Activated CD8-positive, alpha-beta T cell treated with anti-CD3 and anti-CD28 coated beads for 36 hours (primary cell): ENCODE results near the gene EPHA6. TPM values are rescaled to one million over a fixed set of nuclear protein-coding genes. Genes with fewer than 3 reads are reported as not detected.

ENCODE experiments used
- ATAC-seq: fragments of 200-7000 bp; cut with Tn5 transposase; one replicate; pipeline ENCODE4 v1.10.0; 2021; ENCODE audit warnings: mild to moderate bottlenecking, moderate library complexity
- CTCF ChIA-PET: fragments of 350-600 bp; sonication (Branson Sonifier 250); formaldehyde crosslinking; loops from one replicate; lab custom pipeline; 2021; ENCODE audit warnings: antibody characterized with exemption; lab: Charles Lee
- POLR2A ChIA-PET: fragments of 350-600 bp; sonication (Branson Sonifier 250); formaldehyde crosslinking; loops from one replicate; lab custom pipeline; 2021; ENCODE audit warnings: antibody characterized with exemption; lab: Charles Lee
- DNase-seq: peaks from one replicate; pipeline ENCODE4 v3.0.0-alpha.2; 2020
- H3K27ac Mint-ChIP-seq: one replicate; pipeline ENCODE4 v1.8.0; 2021; ENCODE audit warnings: mild to moderate bottlenecking, mixed read lengths
- H3K27me3 Mint-ChIP-seq: one replicate; pipeline ENCODE4 v1.8.0; 2021; ENCODE audit warnings: mixed read lengths
- H3K36me3 Mint-ChIP-seq: one replicate; pipeline ENCODE4 v1.8.0; 2021; ENCODE audit warnings: low read depth, mixed read lengths
- H3K4me1 Mint-ChIP-seq: one replicate; pipeline ENCODE4 v1.8.0; 2021; ENCODE audit warnings: low read depth, mixed read lengths
- H3K4me3 Mint-ChIP-seq: one replicate; pipeline ENCODE4 v1.8.0; 2021; ENCODE audit warnings: mild to moderate bottlenecking, moderate library complexity, mixed read lengths
- H3K9me3 Mint-ChIP-seq: one replicate; pipeline ENCODE4 v1.8.0; 2021; ENCODE audit warnings: mixed read lengths
- intact Hi-C: fragments of 100-400 bp; cut with micrococcal nuclease; formaldehyde crosslinking; loops from one replicate; pipeline ENCODE4 v1.10.0; 2022
- total RNA-seq, 2 experiments: library from RNA; stranded (reverse); gene quantifications; one replicate each; pipeline ENCODE4 v1.2.3, GENCODE V29; 2021
- TF ChIP-seq, protein P1 (sequence below): fragments of 200-600 bp; IDR thresholded peaks from one replicate; pipeline ENCODE4 v1.8.0; 2022; ENCODE audit warnings: antibody characterized with exemption, mild to moderate bottlenecking

EPHA6 gene
- total RNA-seq, 2 experiments from 2014 or later: not detected

DNA sequence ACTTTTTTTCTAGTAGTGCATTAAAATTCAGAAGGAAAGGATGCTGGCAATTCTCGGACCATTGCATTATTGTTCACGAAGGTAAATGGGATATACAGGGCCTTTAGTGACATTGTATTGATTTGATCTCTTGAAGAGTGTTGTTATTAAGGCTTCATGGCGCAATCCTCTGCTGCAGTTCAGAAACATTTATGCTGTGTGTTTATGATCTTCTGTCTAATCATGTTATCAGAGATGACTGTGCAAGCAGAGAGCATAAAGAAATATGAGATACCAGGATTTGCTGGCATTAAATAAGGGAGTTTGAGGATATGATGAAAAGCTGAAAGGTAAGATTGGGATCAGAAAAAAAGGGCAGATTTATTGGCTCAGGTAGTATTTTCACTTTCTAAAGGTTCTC lies 180.6 kb downstream of the EPHA6 start:
- no peaks in the 10 kb centered on the region for H3K36me3 Mint-ChIP-seq
- H3K27me3 Mint-ChIP-seq: no peaks in the 10 kb centered on the region
- H3K9me3 Mint-ChIP-seq: peaks cover 3% of the 10 kb centered on the region
- CTCF ChIA-PET: no interaction called here
- intact Hi-C loops: no loop called here
- H3K4me3 Mint-ChIP-seq: no peak overlapping the region
- H3K27ac Mint-ChIP-seq: no peak overlapping the region
- DNase-seq: no peak
- ATAC-seq: no peak
- TF ChIP-seq, protein P1, sequence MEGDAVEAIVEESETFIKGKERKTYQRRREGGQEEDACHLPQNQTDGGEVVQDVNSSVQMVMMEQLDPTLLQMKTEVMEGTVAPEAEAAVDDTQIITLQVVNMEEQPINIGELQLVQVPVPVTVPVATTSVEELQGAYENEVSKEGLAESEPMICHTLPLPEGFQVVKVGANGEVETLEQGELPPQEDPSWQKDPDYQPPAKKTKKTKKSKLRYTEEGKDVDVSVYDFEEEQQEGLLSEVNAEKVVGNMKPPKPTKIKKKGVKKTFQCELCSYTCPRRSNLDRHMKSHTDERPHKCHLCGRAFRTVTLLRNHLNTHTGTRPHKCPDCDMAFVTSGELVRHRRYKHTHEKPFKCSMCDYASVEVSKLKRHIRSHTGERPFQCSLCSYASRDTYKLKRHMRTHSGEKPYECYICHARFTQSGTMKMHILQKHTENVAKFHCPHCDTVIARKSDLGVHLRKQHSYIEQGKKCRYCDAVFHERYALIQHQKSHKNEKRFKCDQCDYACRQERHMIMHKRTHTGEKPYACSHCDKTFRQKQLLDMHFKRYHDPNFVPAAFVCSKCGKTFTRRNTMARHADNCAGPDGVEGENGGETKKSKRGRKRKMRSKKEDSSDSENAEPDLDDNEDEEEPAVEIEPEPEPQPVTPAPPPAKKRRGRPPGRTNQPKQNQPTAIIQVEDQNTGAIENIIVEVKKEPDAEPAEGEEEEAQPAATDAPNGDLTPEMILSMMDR: no peak
- POLR2A ChIA-PET: no interaction called here
- no peaks in the 10 kb centered on the region for H3K4me1 Mint-ChIP-seq

DNA sequence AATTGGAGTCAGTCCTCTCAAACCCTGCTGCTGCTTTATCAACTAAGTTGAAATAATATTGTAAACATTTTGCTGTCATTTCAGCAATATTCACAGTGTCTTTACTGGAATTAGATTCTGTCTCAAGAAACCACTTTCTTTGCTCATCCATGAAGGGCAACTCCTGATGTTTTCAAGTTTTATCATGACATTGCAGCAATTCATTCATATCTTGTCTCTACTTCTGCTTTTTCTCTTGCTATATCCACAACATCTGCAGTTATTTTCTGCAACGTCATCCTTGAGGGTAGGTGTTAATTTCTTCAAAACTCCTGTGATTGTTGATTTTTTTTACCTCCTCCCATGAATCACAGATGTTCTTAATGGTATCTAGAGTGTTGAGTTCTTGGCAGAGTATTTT lies 181.6 kb downstream of the EPHA6 start:
- TF ChIP-seq, protein P1: no peak

DNA sequence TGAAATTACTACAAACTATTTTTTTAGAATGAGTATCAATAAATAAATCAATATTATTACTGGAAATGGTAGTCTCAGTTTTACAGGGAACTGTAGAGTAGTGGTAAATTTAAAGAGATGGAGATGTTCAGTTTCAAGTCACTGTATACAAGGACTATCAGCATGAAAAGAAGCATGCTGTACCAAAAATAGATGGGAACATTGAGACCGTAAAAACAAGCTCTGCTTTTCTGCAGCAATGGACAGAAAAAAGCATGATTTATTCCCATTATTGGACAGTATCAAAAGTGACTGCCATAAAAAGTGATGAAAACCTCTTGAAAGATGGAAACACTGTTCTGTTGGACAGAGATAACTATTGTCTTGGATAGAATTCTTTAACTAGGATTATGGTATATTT lies 187.2 kb downstream of the EPHA6 start:
- Mint-ChIP-seq H3K36me3 (no peaks in the 10 kb centered on the region), H3K27ac (no peak overlapping the region), H3K27me3 (no peaks in the 10 kb centered on the region), H3K4me1 (no peaks in the 10 kb centered on the region), H3K4me3 (no peak overlapping the region), H3K9me3 (peaks cover 5% of the 10 kb centered on the region)
- no peak for DNase-seq
- ChIA-PET POLR2A (no interaction called here), CTCF (no interaction called here)
- intact Hi-C loops: no loop called here
- TF ChIP-seq, protein P1: no peak
- no peak for ATAC-seq

More for the DNA sequence above, 181.6 kb downstream of the EPHA6 start:
- Mint-ChIP-seq H3K27me3 (no peaks in the 10 kb centered on the region), H3K9me3 (peaks cover 4% of the 10 kb centered on the region), H3K4me1 (no peaks in the 10 kb centered on the region), H3K36me3 (no peaks in the 10 kb centered on the region), H3K4me3 (no peak overlapping the region), H3K27ac (no peak overlapping the region)
- DNase-seq: no peak
- intact Hi-C loops: no loop called here
- POLR2A ChIA-PET: no interaction called here
- no peak for ATAC-seq
- CTCF ChIA-PET: no interaction called here

DNA sequence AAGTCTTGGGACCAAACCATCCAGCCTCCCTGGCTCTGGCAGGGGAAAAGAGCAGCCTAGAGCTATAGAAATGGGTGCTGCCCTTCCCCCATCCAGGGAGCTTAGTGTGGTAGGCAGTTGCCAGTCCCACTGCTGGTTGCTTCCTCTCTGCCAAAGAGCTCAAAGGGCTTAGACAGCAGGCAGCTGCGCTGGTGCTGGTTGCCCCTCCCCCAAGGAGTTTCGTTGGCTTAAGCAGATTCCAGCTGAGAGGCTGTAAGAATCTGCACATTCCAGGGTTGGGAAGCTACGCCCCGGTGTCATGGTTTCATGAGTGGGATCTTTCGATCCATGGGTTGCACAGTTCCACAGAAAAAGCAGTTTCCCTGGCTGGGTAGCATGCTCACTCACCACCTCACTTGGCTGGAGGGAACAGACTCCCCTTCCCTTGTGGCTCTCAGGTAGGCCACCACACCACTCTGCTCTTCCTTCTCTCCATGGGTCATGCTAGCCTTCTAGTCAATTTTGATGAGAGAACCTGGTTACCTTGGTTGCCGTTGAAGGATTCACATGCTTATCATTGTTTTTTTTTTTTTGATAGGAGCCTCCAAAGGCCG lies 195.1 kb downstream of the EPHA6 start:
- CTCF ChIA-PET: no interaction called here
- ATAC-seq (no peak), DNase-seq (no peak)
- H3K9me3 Mint-ChIP-seq: peaks cover 21% of the 10 kb centered on the region
- no peaks in the 10 kb centered on the region for H3K4me1 Mint-ChIP-seq
- POLR2A ChIA-PET: no interaction called here
- H3K36me3 Mint-ChIP-seq: no peaks in the 10 kb centered on the region
- intact Hi-C loops: no loop called here
- H3K4me3 Mint-ChIP-seq: no peak overlapping the region
- no peak overlapping the region for H3K27ac Mint-ChIP-seq
- TF ChIP-seq, protein P1: no peak
- H3K27me3 Mint-ChIP-seq: no peaks in the 10 kb centered on the region

DNA sequence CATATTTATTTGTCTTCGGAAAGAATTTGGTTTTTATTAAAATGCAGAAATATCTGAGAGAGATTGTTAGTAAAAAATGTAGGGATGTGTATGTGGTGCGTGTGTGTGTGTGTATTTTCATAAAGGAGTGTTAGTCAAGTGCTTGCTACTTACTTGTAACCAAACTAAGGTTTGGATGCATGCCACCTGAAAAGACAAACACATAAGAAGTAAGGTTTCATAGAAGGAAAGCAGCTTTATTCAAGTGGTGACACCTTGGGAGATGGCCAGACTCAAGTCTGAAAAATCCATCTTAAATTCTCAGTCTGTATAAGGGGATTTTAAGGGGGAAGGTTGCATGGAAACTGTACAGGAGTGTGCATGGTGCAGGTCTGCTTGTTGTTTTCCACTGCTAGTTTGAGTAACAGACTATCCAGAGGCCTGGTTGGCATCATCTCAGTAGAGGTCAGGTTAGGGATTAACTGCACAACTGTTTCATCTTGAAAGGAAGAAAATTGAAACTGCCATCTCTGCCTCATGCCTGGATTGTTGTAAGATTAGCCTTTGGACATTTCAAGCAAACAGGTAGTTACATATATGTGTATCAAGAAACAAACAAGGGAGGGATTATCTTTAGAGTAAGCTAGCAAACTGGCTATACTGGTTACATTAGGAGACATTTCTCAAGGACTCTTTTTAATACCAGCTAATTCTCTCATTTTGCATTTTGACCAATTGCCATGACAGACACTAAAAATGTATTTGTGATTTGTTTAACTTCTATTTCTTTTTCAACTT lies 196.7 kb downstream of the EPHA6 start:
- Mint-ChIP-seq H3K27me3 (no peaks in the 10 kb centered on the region), H3K27ac (no peak overlapping the region), H3K4me3 (no peak overlapping the region), H3K4me1 (no peaks in the 10 kb centered on the region), H3K9me3 (peaks cover 21% of the 10 kb centered on the region), H3K36me3 (no peaks in the 10 kb centered on the region)
- CTCF ChIA-PET: no interaction called here
- ATAC-seq (no peak), DNase-seq (no peak)
- POLR2A ChIA-PET: no interaction called here
- TF ChIP-seq, protein P1: no peak
- intact Hi-C loops: no loop called here
